Measurements from ENCODE around the gene BMPR1B.
"Not testable (repeated sequence)": the region's sequence is repeated elsewhere in the genome, so short reads cannot be mapped to it uniquely, and the experiment has no call there.

Gene BMPR1B

GRCh38 chr4:95049551-95050233 lies 291.9 kb downstream of the BMPR1B start:
- no peak for DNase-seq

GRCh38 chr4:95050980-95051701 lies 293.4 kb downstream of the BMPR1B start:
- no peak for DNase-seq

- no peak for DNase-seq
Observed at GRCh38 chr4:95051702-95052020, 293.9 kb downstream of the BMPR1B start.

GRCh38 chr4:95058991-95059390 lies 301.2 kb downstream of the BMPR1B start:
- no peak for DNase-seq

- no peak for DNase-seq
Observed at GRCh38 chr4:95059663-95060062, 301.9 kb downstream of the BMPR1B start.

- no peak for DNase-seq
Observed at GRCh38 chr4:95061220-95061619, 303.5 kb downstream of the BMPR1B start.

GRCh38 chr4:95061801-95062200 lies 304.0 kb downstream of the BMPR1B start:
- not testable (repeated sequence) for DNase-seq

- DNase-seq = no peak
Observed at GRCh38 chr4:95066050-95066449, 308.3 kb downstream of the BMPR1B start.

GRCh38 chr4:95068401-95068800 lies 310.6 kb downstream of the BMPR1B start:
- DNase-seq = no peak

- DNase-seq = no peak
Observed at GRCh38 chr4:95068818-95069478, 311.2 kb downstream of the BMPR1B start.

- DNase-seq = no peak
Observed at GRCh38 chr4:95071851-95072250, 314.1 kb downstream of the BMPR1B start.

GRCh38 chr4:95073646-95074045 lies 315.9 kb downstream of the BMPR1B start:
- DNase-seq = no peak

- DNase-seq = no peak
Observed at GRCh38 chr4:95077864-95078263, 320.1 kb downstream of the BMPR1B start.

GRCh38 chr4:95080969-95081368 lies 323.2 kb downstream of the BMPR1B start:
- peak in 1 of 2 experiments; percentile 2 for DNase-seq

- no peak for DNase-seq
Observed at GRCh38 chr4:95084584-95084983, 326.8 kb downstream of the BMPR1B start.

- no peak for DNase-seq
Observed at GRCh38 chr4:95085124-95085833, 327.5 kb downstream of the BMPR1B start.

GRCh38 chr4:95086551-95086950 lies 328.8 kb downstream of the BMPR1B start:
- DNase-seq = no peak

GRCh38 chr4:95087657-95088455 lies 330.1 kb downstream of the BMPR1B start:
- DNase-seq = no peak

- DNase-seq = no peak
Observed at GRCh38 chr4:95091272-95091671, 333.5 kb downstream of the BMPR1B start.

GRCh38 chr4:95092766-95093165 lies 335.0 kb downstream of the BMPR1B start:
- DNase-seq = no peak

- DNase-seq = no peak
Observed at GRCh38 chr4:95093460-95093859, 335.7 kb downstream of the BMPR1B start.

Measured in NCI-H524 (cell line).